Measurements from ENCODE around the gene CRB2. TPM values are rescaled to one million over a fixed set of nuclear protein-coding genes. Genes with fewer than 3 reads are reported as not detected.
"Not testable (repeated sequence)": the region's sequence is repeated elsewhere in the genome, so short reads cannot be mapped to it uniquely, and the experiment has no call there.

The CRB2 gene
- total RNA-seq, 2 donors from 2014 or later: under 0.01 to 1.3 TPM

- TF ChIP-seq CTCF (IDR thresholded peaks at IDR 0.05) (no peak), POLR2A (IDR thresholded peaks at IDR 0.05) (no peak)
- ATAC-seq: no peak
- H3K4me1 ChIP-seq: peaks cover 23% of the 10 kb centered on the region
- H3K27ac ChIP-seq: no peak overlapping the region
- H3K27me3 ChIP-seq: no peaks in the 10 kb centered on the region
- no peaks in the 10 kb centered on the region for H3K36me3 ChIP-seq (replicated peaks in 1 of 2; ENCODE audit: insufficient read depth in 1 of 2, low read depth in 2 of 2)
- intact Hi-C loops (cut with DNase I): no loop called here
- DNase-seq: peak in 2 of 4 donors; percentile 23 to 37
- 89 to 90% methylated on average over 5 of the region's 5 CpGs for WGBS, 2 donors
- no peak overlapping the region for H3K4me3 ChIP-seq
- H3K9me3 ChIP-seq: no peaks in the 10 kb centered on the region
Observed at GRCh38 chr9:123326662-123327093, 29.3 kb upstream of the CRB2 start.

- Histone ChIP-seq H3K9me3 (no peaks in the 10 kb centered on the region), H3K27ac (peak overlapping the region; percentile 80 to 85 (median 83)), H3K4me3 (no peak overlapping the region), H3K36me3 (replicated peaks in 1 of 2; ENCODE audit: insufficient read depth in 1 of 2, low read depth in 2 of 2) (no peaks in the 10 kb centered on the region), H3K27me3 (no peaks in the 10 kb centered on the region), H3K4me1 (peaks cover 23% of the 10 kb centered on the region)
- TF ChIP-seq POLR2A (IDR thresholded peaks at IDR 0.05) (peak in 2 of 3 donors; percentile 46 to 60), CTCF (IDR thresholded peaks at IDR 0.05) (peak in 3 of 7 experiments; percentile 4 to 9 (median 7))
- intact Hi-C loops (cut with DNase I): no loop called here
- 0 to 9% methylated on average over 7 to 8 of the region's 8 CpGs for WGBS, 2 donors
- ATAC-seq: peak; percentile 97
- peak; percentile 84 to 92 (median 90) for DNase-seq
Observed at GRCh38 chr9:123327697-123328100, 28.3 kb upstream of the CRB2 start.

GRCh38 chr9:123329329-123329955, 26.6 kb upstream of the CRB2 start:
- ATAC-seq (no peak), DNase-seq (peak in 3 of 4 donors; percentile 38 to 46 (median 45))
- H3K27ac ChIP-seq: no peak overlapping the region
- WGBS, 2 donors: 71 to 76% methylated on average over 6 of the region's 6 CpGs
- intact Hi-C loops (cut with DNase I): no loop called here
- TF ChIP-seq CTCF (IDR thresholded peaks at IDR 0.05): no peak
- no peak for TF ChIP-seq POLR2A (IDR thresholded peaks at IDR 0.05)
- no peaks in the 10 kb centered on the region for H3K9me3 ChIP-seq
- no peak overlapping the region for H3K4me3 ChIP-seq
- H3K4me1 ChIP-seq: peaks cover 23% of the 10 kb centered on the region
- no peaks in the 10 kb centered on the region for H3K27me3 ChIP-seq
- H3K36me3 ChIP-seq (replicated peaks in 1 of 2; ENCODE audit: insufficient read depth in 1 of 2, low read depth in 2 of 2): no peaks in the 10 kb centered on the region

- DNase-seq: no peak
- intact Hi-C loops (cut with DNase I): no loop called here
- no peaks in the 10 kb centered on the region for H3K9me3 ChIP-seq
- WGBS, 2 donors: 85 to 90% methylated on average over 15 of the region's 15 CpGs
- peaks cover 26% of the 10 kb centered on the region for H3K4me1 ChIP-seq
- no peaks in the 10 kb centered on the region for H3K27me3 ChIP-seq
- no peaks in the 10 kb centered on the region for H3K36me3 ChIP-seq (replicated peaks in 1 of 2; ENCODE audit: insufficient read depth in 1 of 2, low read depth in 2 of 2)
- no peak overlapping the region for H3K27ac ChIP-seq
- no peak overlapping the region for H3K4me3 ChIP-seq
- ATAC-seq: no peak
- TF ChIP-seq CTCF (IDR thresholded peaks at IDR 0.05): no peak
- no peak for TF ChIP-seq POLR2A (IDR thresholded peaks at IDR 0.05)
Observed at GRCh38 chr9:123331346-123332060, 24.5 kb upstream of the CRB2 start.

GRCh38 chr9:123333058-123333669, 22.8 kb upstream of the CRB2 start:
- H3K36me3 ChIP-seq (replicated peaks in 1 of 2; ENCODE audit: insufficient read depth in 1 of 2, low read depth in 2 of 2); H3K4me1 ChIP-seq; DNase-seq; H3K27me3 ChIP-seq; intact Hi-C loops (cut with DNase I); H3K4me3 ChIP-seq; ATAC-seq; H3K27ac ChIP-seq; H3K9me3 ChIP-seq: not testable (repeated sequence)
- 57 to 60% methylated on average over 8 of the region's 8 CpGs for WGBS, 2 donors

Measured in body of pancreas (tissue), 4 donors.